Left lung (tissue), 10 donors: ENCODE measurements around the gene ARHGAP26. TPM values are rescaled to one million over a fixed set of nuclear protein-coding genes. Genes with fewer than 3 reads are reported as not detected.

Experiments
- ATAC-seq: fragments of 200-7000 bp; cut with Tn5 transposase; one replicate; pipeline ENCODE4 v1.9.1; 2020; ENCODE audit warnings: moderate library complexity
- DNase-seq, 4 donors: peaks; one replicate each; pipeline ENCODE4 v3.0.0-alpha.2; 2013 to 2020
- H3K27ac ChIP-seq, 2 donors: fragments of 200-600 bp; sonication (generic) in 1 of 2; one replicate each; pipeline versions ENCODE4 v1.5.0 to v1.8.0; 2020 to 2021
- H3K27me3 ChIP-seq, 2 donors: fragments of 200-600 bp; sonication (generic) in 1 of 2; one replicate each; pipeline versions ENCODE4 v1.5.0 to v1.8.0; 2020 to 2021
- H3K36me3 ChIP-seq, 2 donors: fragments of 200-600 bp; sonication (generic) in 1 of 2; one replicate each; pipeline versions ENCODE4 v1.5.0 to v1.8.0; 2020 to 2021
- H3K4me1 ChIP-seq, 2 donors: fragments of 200-600 bp; one replicate each; pipeline ENCODE4 v1.8.0; 2021
- H3K4me3 ChIP-seq, 2 donors: fragments of 200-600 bp; sonication (generic) in 1 of 2; one replicate each; pipeline versions ENCODE4 v1.5.0 to v1.8.0; 2020 to 2021; ENCODE audit warnings: mild to moderate bottlenecking in 1 of 2
- H3K9me3 ChIP-seq, 2 donors: fragments of 200-600 bp; sonication (generic) in 1 of 2; one replicate each; pipeline versions ENCODE4 v1.5.0 to v1.8.0; 2020 to 2021
- CTCF ChIP-seq, 2 donors: fragments of 200-600 bp; sonication (generic) in 1 of 2; IDR thresholded peaks; one replicate each; pipeline versions ENCODE4 v1.5.0 to v1.8.0; 2021; ENCODE audit warnings: antibody characterized with exemption in 2 of 2
- intact Hi-C, 2 donors: fragments of 100-400 bp; cut with DNase I; formaldehyde crosslinking; loops; one replicate each; pipeline versions ENCODE4 v1.11.2 to v1.14.2; 2022
- polyA plus RNA-seq, 6 donors: library from polyadenylated mRNA; unstranded; fragments of 120-200 nt; gene quantifications; one replicate each; pipeline ENCODE4 v1.2.1, GENCODE V29; 2013; ENCODE audit not compliant: insufficient read length in 6 of 6
- total RNA-seq, 2 donors: library from RNA; stranded (reverse); fragmentation: NEBNext Ultra II Directional; extraction: Animal tissue kit (Norgen Biotek cat#: 25700); gene quantifications; one replicate each; pipeline ENCODE4 v1.2.1, GENCODE V29; 2021
- donor health status: DM: no; HTN: yes; CAD: no.
- donor health status: DM: no; HTN: no; CAD: no.

The ARHGAP26 gene
- total and polyA plus RNA-seq, 8 donors = 13.9 to 61.9 (median 14.9) TPM

- H3K27ac ChIP-seq = peak overlapping the region in 1 of 2 donors; percentile 86
- intact Hi-C loops = no loop called here
- no peak overlapping the region for H3K4me3 ChIP-seq
- ATAC-seq (no peak), DNase-seq (no peak)
- peaks cover 0 to 95% of the 10 kb centered on the region in 2 donors for H3K4me1 ChIP-seq
- no peak for TF ChIP-seq CTCF (IDR thresholded peaks at IDR 0.05)
- H3K9me3 ChIP-seq = no peaks in the 10 kb centered on the region
- H3K27me3 ChIP-seq = no peaks in the 10 kb centered on the region
- H3K36me3 ChIP-seq = no peaks in the 10 kb centered on the region
These were observed 39.9 kb downstream of the ARHGAP26 start for GRCh38 chr5:142810081-142810480.

GRCh38 chr5:142810743-142811290 is 40.6 kb downstream of the ARHGAP26 start:
- intact Hi-C loops = no loop called here
- peaks cover 0 to 95% of the 10 kb centered on the region in 2 donors for H3K4me1 ChIP-seq
- H3K27me3 ChIP-seq = no peaks in the 10 kb centered on the region
- no peaks in the 10 kb centered on the region for H3K9me3 ChIP-seq
- no peaks in the 10 kb centered on the region for H3K36me3 ChIP-seq
- no peak for DNase-seq
- H3K27ac ChIP-seq = peak overlapping the region in 1 of 2 donors; percentile 86
- no peak overlapping the region for H3K4me3 ChIP-seq
- TF ChIP-seq CTCF (IDR thresholded peaks at IDR 0.05) = no peak
- ATAC-seq = no peak

GRCh38 chr5:142811866-142812557 is 41.8 kb downstream of the ARHGAP26 start:
- Histone ChIP-seq H3K36me3 (no peaks in the 10 kb centered on the region), H3K9me3 (no peaks in the 10 kb centered on the region), H3K4me3 (no peak overlapping the region), H3K4me1 (peaks cover 8 to 98% of the 10 kb centered on the region in 2 donors), H3K27me3 (no peaks in the 10 kb centered on the region), H3K27ac (peak overlapping the region in 1 of 2 donors; percentile 86)
- intact Hi-C loops = no loop called here
- TF ChIP-seq CTCF (IDR thresholded peaks at IDR 0.05) = no peak
- DNase-seq (no peak), ATAC-seq (peak; percentile 16)

- intact Hi-C loops = no loop called here
- DNase-seq (no peak), ATAC-seq (no peak)
- H3K36me3 ChIP-seq = no peaks in the 10 kb centered on the region
- no peak for TF ChIP-seq CTCF (IDR thresholded peaks at IDR 0.05)
- H3K4me1 ChIP-seq = peaks cover 20 to 98% of the 10 kb centered on the region in 2 donors
- H3K9me3 ChIP-seq = no peaks in the 10 kb centered on the region
- peak overlapping the region; percentile 3 to 86 for H3K27ac ChIP-seq
- no peak overlapping the region for H3K4me3 ChIP-seq
- no peaks in the 10 kb centered on the region for H3K27me3 ChIP-seq
These were observed 43.0 kb downstream of the ARHGAP26 start for GRCh38 chr5:142813220-142813619.

- intact Hi-C loops = no loop called here
- no peak for ATAC-seq
- peak overlapping the region; percentile 3 to 86 for H3K27ac ChIP-seq
- no peak for TF ChIP-seq CTCF (IDR thresholded peaks at IDR 0.05)
- no peak overlapping the region for H3K4me3 ChIP-seq
- no peak for DNase-seq
- no peaks in the 10 kb centered on the region for H3K9me3 ChIP-seq
- no peaks in the 10 kb centered on the region for H3K36me3 ChIP-seq
- H3K27me3 ChIP-seq = no peaks in the 10 kb centered on the region
- H3K4me1 ChIP-seq = peaks cover 21 to 98% of the 10 kb centered on the region in 2 donors
These were observed 43.9 kb downstream of the ARHGAP26 start for GRCh38 chr5:142814122-142814521.
